Measurements from ENCODE around the gene IRF1.

- TF ChIP-seq, protein P1, sequence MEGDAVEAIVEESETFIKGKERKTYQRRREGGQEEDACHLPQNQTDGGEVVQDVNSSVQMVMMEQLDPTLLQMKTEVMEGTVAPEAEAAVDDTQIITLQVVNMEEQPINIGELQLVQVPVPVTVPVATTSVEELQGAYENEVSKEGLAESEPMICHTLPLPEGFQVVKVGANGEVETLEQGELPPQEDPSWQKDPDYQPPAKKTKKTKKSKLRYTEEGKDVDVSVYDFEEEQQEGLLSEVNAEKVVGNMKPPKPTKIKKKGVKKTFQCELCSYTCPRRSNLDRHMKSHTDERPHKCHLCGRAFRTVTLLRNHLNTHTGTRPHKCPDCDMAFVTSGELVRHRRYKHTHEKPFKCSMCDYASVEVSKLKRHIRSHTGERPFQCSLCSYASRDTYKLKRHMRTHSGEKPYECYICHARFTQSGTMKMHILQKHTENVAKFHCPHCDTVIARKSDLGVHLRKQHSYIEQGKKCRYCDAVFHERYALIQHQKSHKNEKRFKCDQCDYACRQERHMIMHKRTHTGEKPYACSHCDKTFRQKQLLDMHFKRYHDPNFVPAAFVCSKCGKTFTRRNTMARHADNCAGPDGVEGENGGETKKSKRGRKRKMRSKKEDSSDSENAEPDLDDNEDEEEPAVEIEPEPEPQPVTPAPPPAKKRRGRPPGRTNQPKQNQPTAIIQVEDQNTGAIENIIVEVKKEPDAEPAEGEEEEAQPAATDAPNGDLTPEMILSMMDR (conservative IDR thresholded peaks at IDR 0.05; ENCODE audit: low read depth, low read length): no peak
- no peak for TF ChIP-seq EZH2 (IDR thresholded peaks at IDR 0.05; ENCODE audit: borderline replicate concordance, low read depth, low read length, poor library complexity, severe bottlenecking)
These were observed 15.6 kb downstream of the IRF1 start for GRCh38 chr5:132474881-132475496.

All from A673 (cell line).